ENCODE measurements around the gene RASGRF2.

RASGRF2 gene

GRCh38 chr5:81075041-81075440, 114.9 kb downstream of the RASGRF2 start:
- no peak overlapping the region for H3K4me3 ChIP-seq (ENCODE audit: low read depth, low read length)
- no peak for TF ChIP-seq CTCF (IDR thresholded peaks at IDR 0.05; ENCODE audit: insufficient read depth, low read length, missing control alignments)
- ChIA-PET POLR2A (no interaction called here), CTCF (no interaction called here)
- DNase-seq (ENCODE audit: low read depth, low spot score) = no peak

GRCh38 chr5:81077105-81077504, 116.9 kb downstream of the RASGRF2 start:
- H3K4me3 ChIP-seq (ENCODE audit: low read depth, low read length) = no peak overlapping the region
- DNase-seq (ENCODE audit: low read depth, low spot score) = no peak
- TF ChIP-seq CTCF (IDR thresholded peaks at IDR 0.05; ENCODE audit: insufficient read depth, low read length, missing control alignments) = no peak
- POLR2A ChIA-PET = no interaction called here
- CTCF ChIA-PET = no interaction called here

GRCh38 chr5:81078930-81079329, 118.8 kb downstream of the RASGRF2 start:
- CTCF ChIA-PET = no interaction called here
- no peak for TF ChIP-seq CTCF (IDR thresholded peaks at IDR 0.05; ENCODE audit: insufficient read depth, low read length, missing control alignments)
- no peak overlapping the region for H3K4me3 ChIP-seq (ENCODE audit: low read depth, low read length)
- DNase-seq (ENCODE audit: low read depth, low spot score) = no peak
- POLR2A ChIA-PET = no interaction called here

GRCh38 chr5:81080809-81081460, 120.8 kb downstream of the RASGRF2 start:
- ChIA-PET CTCF (no interaction called here), POLR2A (no interaction called here)
- no peak for TF ChIP-seq CTCF (IDR thresholded peaks at IDR 0.05; ENCODE audit: insufficient read depth, low read length, missing control alignments)

GRCh38 chr5:81081461-81081835, 121.3 kb downstream of the RASGRF2 start:
- ChIA-PET CTCF (no interaction called here), POLR2A (no interaction called here)
- no peak overlapping the region for H3K4me3 ChIP-seq (ENCODE audit: low read depth, low read length)
- DNase-seq (ENCODE audit: low read depth, low spot score) = no peak
- no peak for TF ChIP-seq CTCF (IDR thresholded peaks at IDR 0.05; ENCODE audit: insufficient read depth, low read length, missing control alignments)

More at GRCh38 chr5:81080809-81081460, 120.8 kb downstream of the RASGRF2 start:
- DNase-seq (ENCODE audit: low read depth, low spot score) = no peak
- H3K4me3 ChIP-seq (ENCODE audit: low read depth, low read length) = no peak overlapping the region

- H3K4me3 ChIP-seq (ENCODE audit: low read depth, low read length) = no peak overlapping the region
- CTCF ChIA-PET = no interaction called here
- TF ChIP-seq CTCF (IDR thresholded peaks at IDR 0.05; ENCODE audit: insufficient read depth, low read length, missing control alignments) = no peak
These were observed 126.7 kb downstream of the RASGRF2 start for GRCh38 chr5:81086881-81087281.

More at GRCh38 chr5:81086881-81087281, 126.7 kb downstream of the RASGRF2 start:
- no peak for DNase-seq (ENCODE audit: low read depth, low spot score)
- POLR2A ChIA-PET = no interaction called here

All from AG04449 (cell line).